K562 (cell line): Measurements from ENCODE around the gene ATG7. TPM values are rescaled to one million over a fixed set of nuclear protein-coding genes. Genes with fewer than 3 reads are reported as not detected.

Experiments used
- BCLAF1 ChIP-seq, 2 experiments: fragments of 450-650 bp in 1 of 2; IDR thresholded peaks; 2 replicates each; pipeline ENCODE4 v1.6.1; 2011 to 2017; ENCODE audit warnings: low read depth in 2 of 2, antibody characterized with exemption in 1 of 2, borderline replicate concordance in 1 of 2, low read length in 1 of 2, mild to moderate bottlenecking in 1 of 2, mixed read lengths in 1 of 2; ENCODE audit not compliant: control insufficient read depth in 1 of 2
- CHD7 ChIP-seq: fragments of 200-600 bp; sonication (generic); IDR thresholded peaks from one replicate; pipeline ENCODE4 v1.6.1; 2012; ENCODE audit warnings: mild to moderate bottlenecking, low read depth, low read length, inconsistent platforms
- E2F1 ChIP-seq: sonication (generic); formaldehyde crosslinking; IDR thresholded peaks from 2 replicates; pipeline ENCODE4 v1.8.1; 2023; ENCODE audit warnings: mild to moderate bottlenecking, missing genetic modification reagents, moderate library complexity
- FUS ChIP-seq: fragments of 200-400 bp; formaldehyde crosslinking; optimal IDR thresholded peaks from 2 replicates; pipeline ENCODE3; 2017; ENCODE audit warnings: low read depth, low read length
- IRF1 ChIP-seq: sonication (generic); formaldehyde crosslinking; IDR thresholded peaks from 2 replicates; pipeline ENCODE4 v1.8.0; 2022; ENCODE audit warnings: missing genetic modification reagents, mild to moderate bottlenecking, borderline replicate concordance
- SREBF1 ChIP-seq: fragments of 150-350 bp; IDR thresholded peaks from 2 replicates; pipeline ENCODE4 v1.6.1; 2014; ENCODE audit warnings: antibody characterized with exemption, low read depth, low read length, borderline replicate concordance
- ZNF124 ChIP-seq: sonication (generic); formaldehyde crosslinking; IDR thresholded peaks from 2 replicates; pipeline ENCODE4 v1.8.1; 2022; ENCODE audit warnings: missing genetic modification reagents
- ZNF134 ChIP-seq: fragments of 250-450 bp; sonication (Bioruptor Pico); conservative IDR thresholded peaks from 2 replicates; pipeline ENCODE4 v1.4.0; 2020
- ZNF830 ChIP-seq: fragments of 250-450 bp; sonication (Bioruptor Pico); IDR thresholded peaks from 2 replicates; pipeline ENCODE4 v1.5.0; 2021; ENCODE audit warnings: mild to moderate bottlenecking
- polyA plus RNA-seq, 8 experiments: library from polyadenylated mRNA; depleted of rRNA in 4 of 8; stranded (reverse) in 5 of 8; unstranded in 3 of 8; fragments of >200 nt; fragmentation: Nextera tagmentation in 2 of 8; fragmentation: Illumina TruSeq in 1 of 8; extraction: Ambion mirVana in 2 of 8; extraction: Trizol in 1 of 8; gene quantifications; 2 replicates each; pipeline versions ENCODE4 v1.2.1 to v1.2.3, GENCODE V29; 2011 to 2014; ENCODE audit warnings: inconsistent platforms in 1 of 8, missing spikeins in 1 of 8
- total RNA-seq, 7 experiments: library from RNA; depleted of rRNA in 6 of 7; stranded (reverse); fragments of >200 nt in 6 of 7; fragmentation: Illumina TruSeq in 2 of 7; extraction: Trizol in 2 of 7; gene quantifications; 2 replicates each; pipeline versions ENCODE4 v1.2.1 to v1.2.3, GENCODE V29; 2011 to 2021; ENCODE audit warnings: low replicate concordance in 1 of 7

The ATG7 gene
- total and polyA plus RNA-seq, 9 of the 15 experiments (the other 6 are each of a cell fraction or from before 2014, with no cell fraction given) = 18.3 to 45.3 (median 33.6) TPM

- TF ChIP-seq CHD7 = no peak
- TF ChIP-seq IRF1 (CRISPR knock-in tag) = no peak
- no peak for TF ChIP-seq SREBF1
- no peak for TF ChIP-seq BCLAF1 (IDR thresholded peaks at IDR 0.05; ENCODE audit: borderline replicate concordance in 1 of 2, control insufficient read depth in 1 of 2, low read depth in 2 of 2, low read length in 1 of 2)
- no peak for TF ChIP-seq ZNF124 (CRISPR knock-in tag)
- TF ChIP-seq ZNF830 = no peak
- TF ChIP-seq E2F1 = no peak
- TF ChIP-seq ZNF134 = no peak
- TF ChIP-seq FUS = no peak
Measured at GRCh38 chr3:11288786-11289637, 16.8 kb downstream of the ATG7 start (continued).
